HG03045 (cell line): Measurements from ENCODE around the gene EVC.
"Not testable (repeated sequence)": the region's sequence is repeated elsewhere in the genome, so short reads cannot be mapped to it uniquely, and the experiment has no call there.

ENCODE experiments used
- ATAC-seq: cut with Tn5 transposase; IDR thresholded peaks from one replicate; pipeline ENCODE4 v1.9.1; 2021; ENCODE audit warnings: mild to moderate bottlenecking, moderate library complexity; ENCODE audit not compliant: unreplicated experiment

The EVC gene

DNA sequence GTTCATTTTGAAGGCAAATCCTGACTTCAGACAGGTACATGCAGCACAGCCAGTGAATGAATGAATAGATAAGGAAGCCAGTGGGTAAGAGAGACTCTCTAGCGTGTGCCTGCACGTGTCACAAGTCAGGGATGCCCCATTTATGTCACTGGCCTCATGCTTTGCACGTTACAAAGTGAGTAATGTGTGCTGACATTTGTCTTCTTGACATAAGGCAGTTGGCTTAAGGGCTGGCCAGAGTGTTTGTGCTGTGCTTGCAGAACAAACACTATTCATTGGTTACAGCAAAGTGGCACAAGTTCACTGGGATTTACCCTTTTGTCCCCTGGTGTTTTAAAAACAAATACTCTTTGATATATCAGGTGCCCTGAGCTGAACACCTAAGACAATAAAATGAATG lies 125.9 kb downstream of the EVC start:
- no peak for ATAC-seq

DNA sequence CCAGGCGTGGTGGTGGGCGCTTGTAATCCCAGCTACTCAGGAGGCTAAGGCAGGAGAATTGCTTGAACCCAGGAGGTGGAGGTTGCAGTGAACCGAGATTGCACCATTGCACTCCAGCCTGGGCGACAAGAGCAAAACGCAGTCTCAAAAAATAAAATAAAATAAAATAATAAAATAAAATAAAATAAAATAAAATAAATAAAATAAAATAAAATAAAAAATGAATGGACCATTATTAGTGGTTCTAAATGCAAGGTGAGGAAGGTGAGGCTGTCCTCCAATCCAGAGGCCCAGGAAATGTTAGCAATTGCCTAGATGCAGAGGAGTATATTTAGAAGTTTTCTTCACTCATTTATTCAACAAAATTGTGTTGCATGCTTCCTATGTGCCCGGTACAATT lies 126.5 kb downstream of the EVC start:
- ATAC-seq = not testable (repeated sequence)

DNA sequence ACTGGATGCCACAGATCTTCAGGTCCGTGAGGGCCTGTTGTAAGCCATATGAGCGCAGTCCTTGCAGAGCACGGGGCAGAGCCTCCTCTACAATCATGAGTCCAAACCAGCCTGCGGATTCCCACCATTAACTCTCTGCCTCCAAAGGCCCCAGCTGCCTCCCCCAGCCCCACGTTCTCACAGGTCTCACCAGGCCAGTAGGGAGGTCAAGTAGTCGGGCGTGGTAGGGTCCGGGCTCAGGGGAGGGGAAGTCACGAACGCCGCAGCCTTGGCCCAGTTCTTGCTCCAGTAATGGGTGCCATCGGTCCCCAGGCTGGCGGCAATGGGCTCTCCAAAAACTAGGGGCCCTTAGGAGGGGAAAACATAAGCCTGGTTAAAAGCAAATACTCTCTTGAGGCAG lies 128.3 kb downstream of the EVC start:
- ATAC-seq = no peak

DNA sequence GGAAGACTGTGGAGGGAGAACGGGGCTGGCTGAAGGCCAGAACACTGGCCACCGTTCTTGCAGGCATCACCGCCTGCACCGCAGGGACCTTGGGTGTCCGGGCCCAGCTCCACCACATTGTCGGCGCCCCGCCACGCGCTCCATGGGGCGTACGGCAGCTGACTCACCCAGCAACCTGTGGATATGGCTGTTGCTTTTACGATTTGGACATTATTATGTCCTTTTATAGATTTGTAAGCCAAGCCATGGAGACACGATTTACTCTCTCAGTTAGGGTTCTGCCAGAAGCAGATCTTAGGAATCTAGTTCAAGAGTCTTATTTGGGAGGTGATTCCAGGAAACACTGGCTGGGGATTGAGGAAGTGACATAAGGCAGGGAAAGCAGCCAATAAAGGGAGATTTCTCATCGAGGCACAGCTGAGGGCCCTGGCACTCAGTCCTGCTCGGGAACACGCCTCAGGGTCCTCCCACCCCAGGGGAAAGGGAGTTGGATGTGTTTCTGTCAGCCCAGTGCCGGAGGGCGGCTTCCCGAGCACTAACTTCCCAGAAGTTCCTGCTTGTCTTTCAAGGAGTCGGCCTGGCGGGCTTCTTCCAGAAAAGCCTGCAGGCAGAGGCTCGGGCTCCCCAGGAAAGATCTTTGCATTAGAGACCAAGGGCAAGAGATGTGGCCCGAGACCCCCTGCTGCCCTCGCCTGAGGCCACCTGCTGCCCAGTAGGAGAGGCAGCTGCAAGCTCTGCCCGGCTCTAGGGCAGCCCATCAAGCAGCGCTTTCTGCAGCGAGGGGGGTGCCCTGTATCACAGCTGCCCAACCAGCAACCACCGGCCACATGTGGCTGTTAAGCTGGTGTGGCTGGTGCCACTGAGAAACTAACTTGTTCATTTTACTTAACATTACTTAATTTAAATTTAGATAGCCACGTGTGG lies 129.0 kb downstream of the EVC start:
- no peak for ATAC-seq

DNA sequence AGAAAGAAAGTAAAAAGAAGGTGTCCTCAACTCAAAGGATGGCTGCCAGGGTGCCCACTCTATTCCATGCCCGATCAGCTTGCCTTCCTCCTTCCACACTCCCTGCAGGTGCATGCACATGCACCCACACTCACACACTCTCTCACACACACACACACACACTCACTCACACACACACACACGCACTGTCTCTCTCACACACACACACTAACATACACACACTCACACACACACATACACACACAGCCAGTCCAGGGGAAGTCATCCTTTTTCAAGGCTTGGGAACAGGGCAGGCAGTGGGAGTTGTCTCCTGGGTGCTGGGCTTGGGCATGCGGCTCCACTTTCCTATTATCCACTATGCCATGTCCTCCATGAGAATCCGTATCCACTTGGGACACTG lies 131.5 kb downstream of the EVC start:
- no peak for ATAC-seq

DNA sequence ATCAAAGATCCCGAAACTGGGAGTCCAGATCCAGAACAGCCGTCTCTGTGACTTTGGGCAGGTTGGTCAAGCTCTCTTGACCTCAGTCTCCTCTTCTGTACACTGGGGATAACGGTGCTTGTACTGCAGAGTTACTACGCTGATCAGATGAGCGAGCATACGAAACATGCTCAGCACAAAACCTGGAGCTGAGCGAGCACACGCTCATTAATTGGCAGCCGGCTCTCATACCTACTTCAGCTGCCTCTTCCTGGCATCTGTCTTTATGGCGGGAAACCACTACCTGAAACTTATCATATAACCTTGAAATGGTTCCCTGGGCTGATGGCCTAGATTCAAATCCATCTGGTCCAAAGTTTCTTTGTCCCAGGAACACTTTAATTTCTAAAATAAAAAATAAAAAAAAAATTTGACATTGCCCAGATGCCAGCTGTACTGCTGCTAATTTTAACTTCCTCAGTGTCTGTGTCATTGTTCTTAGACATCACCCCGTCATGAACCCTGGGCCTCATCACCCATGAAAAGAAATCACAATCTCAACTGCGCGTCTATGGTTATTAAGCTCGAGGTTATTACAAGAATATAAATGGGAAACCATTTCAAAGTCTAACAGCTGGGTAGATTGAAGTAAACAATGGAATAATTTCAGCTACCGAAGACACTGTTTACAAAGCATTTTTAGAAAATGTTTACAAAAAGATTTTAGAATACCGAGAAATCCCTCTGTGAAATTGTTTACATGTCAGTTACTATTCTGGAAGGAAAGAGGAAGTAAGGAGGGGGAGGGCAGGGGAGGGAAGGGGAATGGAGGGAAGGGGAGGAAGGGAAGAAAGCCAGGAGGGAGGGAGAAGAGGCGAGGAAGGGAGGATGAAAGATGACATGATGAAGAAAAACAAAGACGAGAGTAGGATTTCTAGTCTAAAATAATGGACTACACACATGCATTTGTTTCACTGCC lies 132.9 kb downstream of the EVC start:
- ATAC-seq = no peak

DNA sequence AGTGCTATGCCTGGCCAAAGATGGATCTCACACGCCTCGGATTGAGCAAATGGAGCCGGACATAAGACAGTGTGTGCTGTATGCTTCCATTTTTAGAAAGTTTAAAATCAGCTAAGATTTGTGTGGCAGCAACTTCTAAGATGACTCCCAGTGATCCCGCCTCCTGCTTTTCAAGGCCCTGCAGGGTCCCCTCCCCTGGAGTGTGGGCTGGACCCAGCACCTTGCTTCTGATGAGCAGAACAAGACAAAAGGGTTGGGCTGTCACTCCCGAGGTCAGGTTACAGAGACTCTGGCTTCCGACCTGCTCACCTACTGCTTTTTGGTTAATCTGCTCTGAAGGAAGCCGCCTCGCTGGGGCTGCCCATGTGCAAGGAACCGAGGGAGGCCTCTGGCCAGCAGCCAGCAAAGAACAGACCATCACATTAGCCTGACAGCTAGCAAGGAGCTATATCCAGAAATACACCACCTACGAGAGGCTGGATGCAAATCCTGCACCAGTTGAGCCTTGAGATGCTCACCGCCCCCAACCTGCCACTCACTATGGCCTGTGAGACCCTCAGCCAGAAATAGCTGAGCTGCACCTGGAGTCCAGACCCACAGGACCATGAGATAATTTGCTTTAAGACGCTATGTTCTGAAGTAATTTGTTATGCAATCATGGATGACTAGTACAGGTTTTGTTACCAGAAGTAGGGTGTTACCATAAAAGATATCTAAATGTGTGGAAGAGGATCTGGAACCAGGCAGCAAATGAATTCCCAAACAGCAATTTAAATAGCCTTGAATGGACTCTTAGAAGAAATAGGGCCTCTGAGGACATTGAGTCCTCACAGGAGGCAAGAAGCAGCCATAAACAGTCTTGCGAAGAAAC lies 134.3 kb downstream of the EVC start:
- no peak for ATAC-seq

DNA sequence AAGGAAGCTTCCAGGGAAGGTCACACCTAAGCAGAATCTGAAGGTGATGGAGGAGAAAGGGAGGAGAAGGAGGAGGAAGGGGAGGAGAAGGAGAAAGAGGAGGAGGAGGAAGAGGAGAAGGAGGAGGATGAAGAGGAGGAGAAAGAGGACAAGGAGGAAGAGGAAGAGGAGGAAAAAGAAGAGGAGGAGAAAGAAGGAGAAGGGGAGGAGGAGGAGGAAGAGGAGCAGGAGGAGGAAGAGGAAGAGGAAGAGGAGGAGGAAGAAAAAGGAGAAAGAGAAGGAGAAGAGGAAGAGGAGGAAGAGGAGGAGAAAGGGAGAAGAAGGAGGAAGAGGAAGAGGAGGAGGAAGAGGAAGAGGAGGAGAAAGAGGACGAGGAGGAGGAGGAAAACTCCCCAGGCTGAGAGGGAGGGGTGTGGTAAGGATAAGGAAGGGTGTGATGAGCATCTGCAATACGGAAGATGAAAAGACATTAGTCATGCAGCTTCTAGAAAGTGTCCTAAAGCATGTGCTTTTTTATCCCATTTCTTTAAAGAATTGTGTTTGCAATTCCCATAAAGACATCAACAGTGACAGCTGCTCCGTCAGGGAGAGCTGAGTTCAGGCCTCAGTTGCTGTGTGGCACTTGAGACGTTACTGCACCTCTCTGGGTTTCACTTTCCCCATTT lies 140.8 kb downstream of the EVC start:
- ATAC-seq = no peak

DNA sequence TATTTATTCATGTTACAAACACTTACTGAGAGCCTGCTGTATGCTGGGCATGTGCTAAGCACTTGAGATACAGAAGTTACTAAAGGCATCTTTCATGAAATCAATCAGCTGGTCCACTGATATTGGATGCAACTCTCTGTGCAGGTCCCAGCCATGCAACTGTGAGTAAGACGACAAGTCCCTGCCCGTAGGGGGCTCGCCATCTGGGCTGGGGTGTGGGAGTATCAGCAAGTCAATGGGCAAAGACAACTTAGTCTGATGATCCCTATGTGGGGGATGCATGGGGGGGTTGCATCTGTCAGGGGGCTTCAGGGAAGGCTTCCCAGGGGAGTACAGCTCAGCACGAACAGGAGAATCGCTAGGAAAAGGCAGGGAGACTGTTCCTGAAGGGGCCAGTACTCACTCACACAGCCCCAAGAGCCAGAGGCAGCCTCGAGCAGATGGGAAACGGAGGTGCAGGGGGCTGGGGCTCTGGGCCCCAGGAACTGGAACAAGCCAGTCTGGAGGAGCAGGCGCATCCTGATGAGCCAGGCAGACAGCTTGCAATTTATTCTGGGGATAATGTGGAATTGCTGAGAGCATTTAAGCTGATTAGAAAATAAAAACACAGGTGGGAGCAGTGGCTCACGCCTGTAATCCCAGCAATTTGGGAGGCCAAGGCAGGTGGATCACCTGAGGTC lies 141.7 kb downstream of the EVC start:
- ATAC-seq = no peak

DNA sequence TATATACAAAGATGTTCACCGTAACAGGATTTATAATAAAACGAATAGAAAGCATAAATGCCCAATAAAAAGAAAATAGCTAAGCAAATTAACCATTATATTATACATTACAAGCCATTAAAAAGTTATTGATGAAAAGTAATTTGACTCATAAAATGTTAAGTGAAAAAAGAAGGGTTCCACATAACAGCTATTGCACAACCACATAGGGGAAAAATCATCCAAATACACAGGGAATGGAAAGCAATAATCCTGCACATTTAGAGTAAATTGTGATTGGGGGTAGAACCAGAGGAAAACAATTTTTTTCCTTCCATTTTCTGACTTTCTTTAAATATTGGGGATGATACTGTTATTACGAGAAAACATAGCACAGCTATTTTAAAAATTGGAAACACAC lies 143.9 kb downstream of the EVC start:
- no peak for ATAC-seq

DNA sequence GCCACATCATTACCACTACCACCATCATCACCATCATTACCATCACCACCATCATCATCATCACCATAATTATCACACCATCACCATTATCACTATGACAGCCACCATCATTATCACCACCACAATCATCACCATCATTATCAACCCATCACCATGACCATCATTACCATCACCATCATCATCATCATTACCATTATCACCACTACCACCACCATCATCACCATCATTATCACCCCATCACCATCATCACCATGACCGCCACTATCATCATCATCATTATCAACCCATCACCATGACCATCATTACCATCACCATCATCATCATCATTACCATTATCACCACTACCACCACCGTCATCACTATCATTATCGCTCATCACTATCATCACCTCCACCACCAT lies 145.4 kb downstream of the EVC start:
- ATAC-seq = not testable (repeated sequence)

DNA sequence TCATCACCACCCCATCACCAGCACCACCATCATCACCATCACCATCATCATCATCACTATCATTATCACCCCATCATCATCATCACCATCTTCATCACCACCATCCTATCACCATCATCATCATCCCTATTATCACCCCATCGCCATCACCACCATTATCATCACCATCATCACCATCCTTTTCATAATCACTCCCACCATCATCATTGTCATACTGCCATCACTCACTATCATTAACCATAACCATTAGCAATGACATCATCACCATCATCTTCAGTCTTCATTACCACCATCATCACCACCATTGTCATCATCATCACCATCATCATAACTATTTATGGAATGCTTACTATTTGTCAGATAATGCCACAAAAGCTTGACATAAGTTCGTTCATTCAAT lies 146.2 kb downstream of the EVC start:
- no peak for ATAC-seq

DNA sequence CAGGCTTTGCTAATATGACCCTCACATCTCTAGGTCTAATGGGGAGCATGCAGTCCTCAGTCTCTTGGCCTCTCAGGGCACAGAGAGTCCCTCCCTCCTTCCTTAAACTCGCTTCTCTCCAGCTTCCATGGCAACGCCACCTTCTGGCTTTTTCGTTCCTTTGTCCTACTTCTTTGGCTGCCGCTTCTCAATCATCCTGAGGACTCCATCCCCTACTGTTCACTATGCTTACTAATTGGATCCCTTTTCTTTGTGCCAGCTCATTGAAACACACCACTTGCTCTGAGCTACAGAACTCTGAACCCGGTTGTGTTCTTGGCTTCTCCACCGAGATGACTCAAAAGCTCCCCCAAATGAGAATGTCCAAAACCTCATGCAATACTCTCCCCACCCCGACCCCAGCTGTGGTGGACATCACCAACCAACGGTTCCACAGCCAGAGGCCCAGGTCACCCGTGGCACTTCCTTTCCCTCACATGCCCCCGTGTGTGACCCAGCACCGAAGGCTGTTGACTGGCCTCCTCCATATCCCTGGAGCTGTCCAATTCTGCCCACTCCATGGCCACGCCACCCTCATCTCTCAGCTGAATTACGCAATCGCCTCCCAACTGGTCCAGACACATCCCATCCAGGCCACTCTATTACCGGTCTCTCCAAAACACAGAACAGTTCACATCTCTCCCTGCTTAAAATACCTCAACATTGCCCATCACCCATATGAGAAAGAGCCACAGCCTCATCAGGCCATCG lies 147.2 kb downstream of the EVC start:
- ATAC-seq = no peak

DNA sequence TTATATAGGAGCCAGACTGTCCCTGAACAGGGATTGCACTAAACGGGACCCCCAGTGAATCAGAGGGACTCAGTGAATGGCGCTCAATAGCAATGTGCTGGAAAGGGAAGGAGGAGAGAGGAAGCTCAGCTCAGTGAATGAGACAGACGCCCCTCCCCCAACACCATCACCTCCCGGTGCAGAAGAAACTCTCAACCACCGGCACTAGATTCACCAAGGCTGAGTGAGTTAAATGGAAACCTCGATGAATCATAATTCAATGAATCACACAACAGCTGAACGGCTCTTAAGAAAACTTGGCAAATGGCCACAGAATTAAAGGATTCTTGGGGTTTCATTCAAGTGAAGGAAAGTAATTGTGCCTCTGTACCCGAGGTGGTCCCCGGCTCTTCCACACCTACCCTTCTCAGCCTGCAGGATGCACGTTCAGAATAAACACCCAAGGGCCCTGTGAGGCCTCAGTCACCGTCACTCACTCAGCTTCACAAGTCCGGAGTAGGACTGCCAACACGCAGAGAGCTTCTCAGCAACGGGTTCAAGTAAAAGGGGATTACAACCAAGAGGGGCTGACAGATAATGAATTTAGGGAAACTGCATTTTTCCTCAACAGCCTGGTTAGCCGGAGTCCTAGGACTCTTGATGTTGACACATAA lies 152.6 kb downstream of the EVC start:
- no peak for ATAC-seq
